ENCODE data around the gene NLRP3. TPM values are rescaled to one million over a fixed set of nuclear protein-coding genes. Genes with fewer than 3 reads are reported as not detected.

Gene NLRP3
- total and polyA plus RNA-seq, 2 experiments from 2014 or later = 0.42 TPM; not detected in 1

- TF ChIP-seq EZH2phosphoT487 (IDR thresholded peaks at IDR 0.05; ENCODE audit: unreplicated experiment) = no peak
- no peak for TF ChIP-seq JUNB (IDR thresholded peaks at IDR 0.05; ENCODE audit: unreplicated experiment)
- no peak for TF ChIP-seq CTCF (conservative IDR thresholded peaks at IDR 0.05; ENCODE audit: low read depth in 2 of 2)
- TF ChIP-seq NANOG (IDR thresholded peaks at IDR 0.05; ENCODE audit: borderline replicate concordance) = no peak
- TF ChIP-seq CREB1 (CRISPR knock-in tag; IDR thresholded peaks at IDR 0.05; ENCODE audit: low read depth) = no peak
- TF ChIP-seq POLR2AphosphoS5 (IDR thresholded peaks at IDR 0.05; ENCODE audit: low read depth) = no peak
- no peak for TF ChIP-seq ETS1 (IDR thresholded peaks at IDR 0.05)
- TF ChIP-seq ZNF114 (CRISPR knock-in tag; IDR thresholded peaks at IDR 0.05) = no peak
- TF ChIP-seq EZH2 (IDR thresholded peaks at IDR 0.05; ENCODE audit: low read depth, unreplicated experiment) = no peak
- no peak for TF ChIP-seq REST (IDR thresholded peaks at IDR 0.05; ENCODE audit: unreplicated experiment)
- TF ChIP-seq ZNF331 (CRISPR knock-in tag; IDR thresholded peaks at IDR 0.05; ENCODE audit: low read depth) = no peak
Measured at GRCh38 chr1:247440001-247440620, 24.1 kb downstream of the NLRP3 start (continued).

- Histone ChIP-seq H3K4me2 (no peak overlapping the region), H2AFZ (no peak overlapping the region), H3K9me2 (ENCODE audit: insufficient read depth) (peaks cover 8% of the 10 kb centered on the region; the same call in 1 of the 2 replicates), H3K27me3 (ENCODE audit: insufficient read depth) (no peaks in the 10 kb centered on the region), H3K27ac (ENCODE audit: low read depth) (no peak overlapping the region), H3K79me2 (replicated peaks; ENCODE audit: insufficient read depth) (no peaks in the 10 kb centered on the region), H3K4me3 (no peak overlapping the region), H3K36me3 (ENCODE audit: insufficient read depth) (no peaks in the 10 kb centered on the region), H4K20me1 (replicated peaks; ENCODE audit: insufficient read depth) (no peaks in the 10 kb centered on the region), H3K4me1 (ENCODE audit: insufficient read depth) (no peaks in the 10 kb centered on the region; the same call in 1 of the 2 replicates), H3F3A (replicated peaks; ENCODE audit: low read depth) (no peaks in the 10 kb centered on the region)
- DNase-seq (ENCODE audit: low spot score) (no peak), ATAC-seq (no peak)
- no peak overlapping the region for H3K4me3 Mint-ChIP-seq
- H3K36me3 Mint-ChIP-seq (ENCODE audit: low read depth) = no peaks in the 10 kb centered on the region
- H3K27ac Mint-ChIP-seq = no peak overlapping the region
- peaks cover 3% of the 10 kb centered on the region for H3K27me3 Mint-ChIP-seq (ENCODE audit: insufficient read depth, low read depth, poor library complexity)
- peaks cover 6% of the 10 kb centered on the region for H3K4me1 Mint-ChIP-seq
- H3K9me3 Mint-ChIP-seq = no peaks in the 10 kb centered on the region
- TF ChIP-seq REST (IDR thresholded peaks at IDR 0.05; ENCODE audit: unreplicated experiment) (no peak), CTCF (conservative IDR thresholded peaks at IDR 0.05; ENCODE audit: low read depth in 2 of 2) (no peak)
Measured at GRCh38 chr1:247441606-247442005, 25.6 kb downstream of the NLRP3 start.
